ENCODE measurements around the gene HDDC2. TPM values are rescaled to one million over a fixed set of nuclear protein-coding genes. Genes with fewer than 3 reads are reported as not detected.

HDDC2 gene
- total RNA-seq, 1 experiment from 2014 or later, result 69.8 TPM

- TF ChIP-seq IRF2 (CRISPR knock-in tag; IDR thresholded peaks at IDR 0.05; ENCODE audit: borderline replicate concordance, low read depth), result no peak
- TF ChIP-seq, protein P1, sequence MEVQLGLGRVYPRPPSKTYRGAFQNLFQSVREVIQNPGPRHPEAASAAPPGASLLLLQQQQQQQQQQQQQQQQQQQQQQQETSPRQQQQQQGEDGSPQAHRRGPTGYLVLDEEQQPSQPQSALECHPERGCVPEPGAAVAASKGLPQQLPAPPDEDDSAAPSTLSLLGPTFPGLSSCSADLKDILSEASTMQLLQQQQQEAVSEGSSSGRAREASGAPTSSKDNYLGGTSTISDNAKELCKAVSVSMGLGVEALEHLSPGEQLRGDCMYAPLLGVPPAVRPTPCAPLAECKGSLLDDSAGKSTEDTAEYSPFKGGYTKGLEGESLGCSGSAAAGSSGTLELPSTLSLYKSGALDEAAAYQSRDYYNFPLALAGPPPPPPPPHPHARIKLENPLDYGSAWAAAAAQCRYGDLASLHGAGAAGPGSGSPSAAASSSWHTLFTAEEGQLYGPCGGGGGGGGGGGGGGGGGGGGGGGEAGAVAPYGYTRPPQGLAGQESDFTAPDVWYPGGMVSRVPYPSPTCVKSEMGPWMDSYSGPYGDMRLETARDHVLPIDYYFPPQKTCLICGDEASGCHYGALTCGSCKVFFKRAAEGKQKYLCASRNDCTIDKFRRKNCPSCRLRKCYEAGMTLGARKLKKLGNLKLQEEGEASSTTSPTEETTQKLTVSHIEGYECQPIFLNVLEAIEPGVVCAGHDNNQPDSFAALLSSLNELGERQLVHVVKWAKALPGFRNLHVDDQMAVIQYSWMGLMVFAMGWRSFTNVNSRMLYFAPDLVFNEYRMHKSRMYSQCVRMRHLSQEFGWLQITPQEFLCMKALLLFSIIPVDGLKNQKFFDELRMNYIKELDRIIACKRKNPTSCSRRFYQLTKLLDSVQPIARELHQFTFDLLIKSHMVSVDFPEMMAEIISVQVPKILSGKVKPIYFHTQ (CRISPR knock-in tag; IDR thresholded peaks at IDR 0.05), result no peak
- no peak for TF ChIP-seq ZNF416 (CRISPR knock-in tag; IDR thresholded peaks at IDR 0.05)
- TF ChIP-seq GABPB1 (CRISPR knock-in tag; IDR thresholded peaks at IDR 0.05), result no peak
- no peak for TF ChIP-seq NFYB (CRISPR knock-in tag; conservative IDR thresholded peaks at IDR 0.05; ENCODE audit: low read depth)
- no peak for TF ChIP-seq FOXP1 (CRISPR knock-in tag; IDR thresholded peaks at IDR 0.05; ENCODE audit: borderline replicate concordance)
- TF ChIP-seq FOXJ3 (CRISPR knock-in tag; IDR thresholded peaks at IDR 0.05; ENCODE audit: borderline replicate concordance), result no peak
- no peak for TF ChIP-seq PREB (CRISPR knock-in tag; IDR thresholded peaks at IDR 0.05; ENCODE audit: borderline replicate concordance)
- no peak for TF ChIP-seq SMAD3 (CRISPR knock-in tag; IDR thresholded peaks at IDR 0.05; ENCODE audit: borderline replicate concordance)
- TF ChIP-seq FOXK1 (CRISPR knock-in tag; IDR thresholded peaks at IDR 0.05), result no peak
- no peak for TF ChIP-seq ZNF121 (CRISPR knock-in tag; IDR thresholded peaks at IDR 0.05)
- no peak for TF ChIP-seq GRHL2 (CRISPR knock-in tag; IDR thresholded peaks at IDR 0.05; ENCODE audit: insufficient replicate concordance, severe bottlenecking)
- Mint-ChIP-seq H3K9me3 (no peaks in the 10 kb centered on the region), H3K27me3 (ENCODE audit: low read depth) (no peaks in the 10 kb centered on the region), H3K4me3 (no peak overlapping the region), H3K36me3 (peaks cover 12% of the 10 kb centered on the region; the same call in 1 of the 2 replicates), H3K4me1 (no peaks in the 10 kb centered on the region), H3K27ac (no peak overlapping the region)
- no peak for ATAC-seq
- POLR2A ChIA-PET, result no interaction called here
- CTCF ChIA-PET, result no interaction called here
- no peak for DNase-seq (ENCODE audit: low spot score)
These were observed 31.4 kb downstream of the HDDC2 start for GRCh38 chr6:125270380-125270779.

- H3K27me3 Mint-ChIP-seq (ENCODE audit: low read depth), result no peaks in the 10 kb centered on the region
- no peaks in the 10 kb centered on the region for H3K9me3 Mint-ChIP-seq
- ChIA-PET POLR2A (no interaction called here), CTCF (no interaction called here)
- no peak overlapping the region for H3K4me3 Mint-ChIP-seq
- ATAC-seq (no peak), DNase-seq (ENCODE audit: low spot score) (no peak)
- H3K27ac Mint-ChIP-seq, result no peak overlapping the region
- H3K36me3 Mint-ChIP-seq, result peaks cover 12% of the 10 kb centered on the region; the same call in 1 of the 2 replicates
- no peaks in the 10 kb centered on the region for H3K4me1 Mint-ChIP-seq
- TF ChIP-seq ATF2 (CRISPR knock-in tag; IDR thresholded peaks at IDR 0.05; ENCODE audit: borderline replicate concordance, low read depth) (no peak), FOXP1 (CRISPR knock-in tag; IDR thresholded peaks at IDR 0.05; ENCODE audit: borderline replicate concordance) (no peak), AFF4 (CRISPR knock-in tag; IDR thresholded peaks at IDR 0.05; ENCODE audit: borderline replicate concordance) (no peak), MAX (CRISPR knock-in tag; IDR thresholded peaks at IDR 0.05) (no peak), ERG (CRISPR knock-in tag; IDR thresholded peaks at IDR 0.05) (no peak), RORB (CRISPR knock-in tag; IDR thresholded peaks at IDR 0.05) (no peak), TP53 (CRISPR knock-in tag; IDR thresholded peaks at IDR 0.05) (no peak), ZNF423 (CRISPR knock-in tag; IDR thresholded peaks at IDR 0.05) (no peak)
- TF ChIP-seq, protein P2, sequence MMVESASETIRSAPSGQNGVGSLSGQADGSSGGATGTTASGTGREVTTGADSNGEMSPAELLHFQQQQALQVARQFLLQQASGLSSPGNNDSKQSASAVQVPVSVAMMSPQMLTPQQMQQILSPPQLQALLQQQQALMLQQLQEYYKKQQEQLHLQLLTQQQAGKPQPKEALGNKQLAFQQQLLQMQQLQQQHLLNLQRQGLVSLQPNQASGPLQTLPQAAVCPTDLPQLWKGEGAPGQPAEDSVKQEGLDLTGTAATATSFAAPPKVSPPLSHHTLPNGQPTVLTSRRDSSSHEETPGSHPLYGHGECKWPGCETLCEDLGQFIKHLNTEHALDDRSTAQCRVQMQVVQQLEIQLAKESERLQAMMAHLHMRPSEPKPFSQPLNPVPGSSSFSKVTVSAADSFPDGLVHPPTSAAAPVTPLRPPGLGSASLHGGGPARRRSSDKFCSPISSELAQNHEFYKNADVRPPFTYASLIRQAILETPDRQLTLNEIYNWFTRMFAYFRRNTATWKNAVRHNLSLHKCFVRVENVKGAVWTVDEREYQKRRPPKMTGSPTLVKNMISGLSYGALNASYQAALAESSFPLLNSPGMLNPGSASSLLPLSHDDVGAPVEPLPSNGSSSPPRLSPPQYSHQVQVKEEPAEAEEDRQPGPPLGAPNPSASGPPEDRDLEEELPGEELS (CRISPR knock-in tag; IDR thresholded peaks at IDR 0.05), result no peak
- TF ChIP-seq, protein P3, sequence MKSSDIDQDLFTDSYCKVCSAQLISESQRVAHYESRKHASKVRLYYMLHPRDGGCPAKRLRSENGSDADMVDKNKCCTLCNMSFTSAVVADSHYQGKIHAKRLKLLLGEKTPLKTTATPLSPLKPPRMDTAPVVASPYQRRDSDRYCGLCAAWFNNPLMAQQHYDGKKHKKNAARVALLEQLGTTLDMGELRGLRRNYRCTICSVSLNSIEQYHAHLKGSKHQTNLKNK (CRISPR knock-in tag; IDR thresholded peaks at IDR 0.05), result no peak
These were observed 32.3 kb downstream of the HDDC2 start for GRCh38 chr6:125269328-125269985.
